GM21619 (cell line): ENCODE data around the gene TMTC2.

Experiments
- ATAC-seq: cut with Tn5 transposase; IDR thresholded peaks from one replicate; pipeline ENCODE4 v1.9.1; 2021; ENCODE audit not compliant: unreplicated experiment

Gene TMTC2

GRCh38 chr12:82948491-82948890, 261.8 kb downstream of the TMTC2 start:
- no peak for ATAC-seq

- no peak for ATAC-seq
Measured at GRCh38 chr12:82950356-82950755, 263.6 kb downstream of the TMTC2 start.

- ATAC-seq = peak; percentile 60
Measured at GRCh38 chr12:82952946-82953345, 266.2 kb downstream of the TMTC2 start.

- no peak for ATAC-seq
Measured at GRCh38 chr12:82953397-82953796, 266.7 kb downstream of the TMTC2 start.

GRCh38 chr12:82954064-82954463, 267.4 kb downstream of the TMTC2 start:
- ATAC-seq = no peak

- no peak for ATAC-seq
Measured at GRCh38 chr12:82954572-82954971, 267.9 kb downstream of the TMTC2 start.

GRCh38 chr12:82955043-82955442, 268.3 kb downstream of the TMTC2 start:
- no peak for ATAC-seq

GRCh38 chr12:82958966-82959365, 272.3 kb downstream of the TMTC2 start:
- ATAC-seq = no peak

GRCh38 chr12:82959821-82960220, 273.1 kb downstream of the TMTC2 start:
- no peak for ATAC-seq

- ATAC-seq = no peak
Measured at GRCh38 chr12:82961835-82962234, 275.1 kb downstream of the TMTC2 start.

- ATAC-seq = no peak
Measured at GRCh38 chr12:82963956-82964355, 277.2 kb downstream of the TMTC2 start.

- no peak for ATAC-seq
Measured at GRCh38 chr12:82964446-82964845, 277.7 kb downstream of the TMTC2 start.

GRCh38 chr12:82966001-82966559, 279.4 kb downstream of the TMTC2 start:
- no peak for ATAC-seq

GRCh38 chr12:82968631-82969367, 282.1 kb downstream of the TMTC2 start:
- ATAC-seq = no peak

GRCh38 chr12:82970614-82971013, 283.9 kb downstream of the TMTC2 start:
- no peak for ATAC-seq

GRCh38 chr12:82971584-82971983, 284.9 kb downstream of the TMTC2 start:
- ATAC-seq = no peak

GRCh38 chr12:82972624-82973023, 285.9 kb downstream of the TMTC2 start:
- no peak for ATAC-seq

GRCh38 chr12:82973592-82973991, 286.9 kb downstream of the TMTC2 start:
- no peak for ATAC-seq

GRCh38 chr12:82981150-82981549, 294.4 kb downstream of the TMTC2 start:
- no peak for ATAC-seq

- ATAC-seq = no peak
Measured at GRCh38 chr12:82994117-82994516, 307.4 kb downstream of the TMTC2 start.

- no peak for ATAC-seq
Measured at GRCh38 chr12:82996168-82996812, 309.6 kb downstream of the TMTC2 start.

- ATAC-seq = no peak
Measured at GRCh38 chr12:82998509-82998908, 311.8 kb downstream of the TMTC2 start.
